MM.1S (cell line): Measurements from ENCODE around the gene HOMER2.

Experiments
- CTCF ChIP-seq: fragments of 300-600 bp; sonication (generic); IDR thresholded peaks from 2 replicates; pipeline ENCODE4 v1.5.1; 2016; ENCODE audit warnings: antibody characterized with exemption, low read length, mixed read lengths
- EZH2 ChIP-seq: fragments of 300-600 bp; sonication (generic); optimal IDR thresholded peaks from 2 replicates; pipeline ENCODE3; 2017; ENCODE audit warnings: low read depth, mild to moderate bottlenecking, antibody characterized with exemption, low read length, mixed read lengths
- EZH2phosphoT487 ChIP-seq: fragments of 300-600 bp; sonication (generic); IDR thresholded peaks from 2 replicates; pipeline ENCODE4 v1.6.1; 2018; ENCODE audit warnings: antibody characterized with exemption, low read length

- peak; percentile 25 for TF ChIP-seq CTCF
- no peak for TF ChIP-seq EZH2
- no peak for TF ChIP-seq EZH2phosphoT487
Measured at GRCh38 chr15:82805994-82806406, 146.5 kb downstream of the HOMER2 start, which contains the start of gene FSD2.
